Stimulated activated CD8-positive, alpha-beta memory T cell treated with anti-CD3 and anti-CD28 coated beads, Interleukin-15, amount 100 ng/mL, for 4 hours (primary cell): ENCODE results near the gene PSG2.
"Not testable (repeated sequence)": the region's sequence is repeated elsewhere in the genome, so short reads cannot be mapped to it uniquely, and the experiment has no call there.

Source experiments
- DNase-seq, 2 donors: peaks; one replicate each; pipeline ENCODE4 v3.0.0-alpha.2; 2020; ENCODE audit warnings: low read depth in 2 of 2

The PSG2 gene

DNA sequence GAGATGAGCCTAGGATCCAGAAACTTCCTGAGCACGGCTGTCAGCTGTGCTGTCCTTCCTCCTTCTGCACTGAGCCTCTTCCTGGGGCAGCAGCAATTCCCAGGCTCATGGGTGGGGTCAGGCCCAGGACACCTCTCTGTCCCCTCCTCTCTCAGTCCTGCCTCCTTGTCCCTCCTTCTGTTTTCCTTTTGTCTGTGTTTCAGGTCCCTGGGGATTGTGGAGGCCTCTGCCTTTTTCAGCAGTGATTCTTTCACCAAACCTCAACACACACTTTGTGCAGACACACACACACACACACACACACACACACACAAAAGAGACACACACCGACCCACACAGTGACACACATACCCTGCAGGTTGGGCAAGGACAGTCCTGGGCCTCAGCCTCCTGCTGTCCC lies at the start of gene PSG2:
Gene PSG2, minus strand, starts transcription at position 101 of the 400 bp plus-strand sequence. CDS start 132 bp downstream, outside the sequence.
- DNase-seq = not testable (repeated sequence)

DNA sequence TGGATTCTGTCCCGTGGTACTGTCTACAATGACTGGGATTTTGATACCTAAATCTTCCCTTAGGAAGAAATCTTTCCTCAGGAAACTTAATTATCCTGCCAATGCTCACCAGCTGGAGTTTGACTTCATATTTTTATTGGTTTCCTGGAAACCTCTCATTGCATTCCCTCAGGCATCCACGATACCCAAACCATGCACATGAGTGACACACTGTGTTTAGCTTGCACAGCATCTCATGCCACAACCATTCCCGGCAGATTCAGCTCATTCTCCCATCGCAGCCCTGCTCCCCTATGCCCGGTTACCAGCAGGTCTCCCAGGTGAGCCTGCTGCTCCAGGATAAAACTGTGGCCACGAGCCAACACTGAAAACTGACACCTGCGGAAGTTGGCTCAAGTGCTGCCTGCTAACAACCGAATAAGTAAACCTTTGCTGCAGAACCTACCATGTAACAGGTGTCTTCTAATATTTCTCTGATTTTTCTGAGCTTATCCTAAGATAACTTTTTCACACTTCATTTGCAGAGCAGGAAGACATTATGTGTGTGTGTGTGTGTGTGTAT lies 48.9 kb upstream of the PSG2 start:
- not testable (repeated sequence) for DNase-seq

DNA sequence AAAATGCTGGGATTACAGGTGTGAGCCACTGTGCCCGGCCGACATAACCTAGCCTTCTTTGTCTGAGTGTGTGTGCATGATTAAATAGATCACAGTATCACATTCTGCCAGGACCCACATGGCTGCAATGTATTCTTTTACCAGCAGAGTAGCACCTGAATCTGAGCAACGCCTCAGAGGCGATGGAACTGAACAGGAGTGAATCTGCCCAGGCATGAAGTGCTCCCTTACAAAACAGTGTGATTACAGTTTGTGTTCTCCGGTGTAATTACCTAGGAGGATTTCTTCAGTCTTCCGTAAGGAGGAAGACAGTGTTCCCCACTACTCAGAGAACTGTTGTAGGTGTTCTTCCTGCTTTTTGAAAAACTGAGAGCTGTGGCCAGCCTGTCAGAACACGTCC lies 46.7 kb upstream of the PSG2 start:
- DNase-seq = not testable (repeated sequence)

DNA sequence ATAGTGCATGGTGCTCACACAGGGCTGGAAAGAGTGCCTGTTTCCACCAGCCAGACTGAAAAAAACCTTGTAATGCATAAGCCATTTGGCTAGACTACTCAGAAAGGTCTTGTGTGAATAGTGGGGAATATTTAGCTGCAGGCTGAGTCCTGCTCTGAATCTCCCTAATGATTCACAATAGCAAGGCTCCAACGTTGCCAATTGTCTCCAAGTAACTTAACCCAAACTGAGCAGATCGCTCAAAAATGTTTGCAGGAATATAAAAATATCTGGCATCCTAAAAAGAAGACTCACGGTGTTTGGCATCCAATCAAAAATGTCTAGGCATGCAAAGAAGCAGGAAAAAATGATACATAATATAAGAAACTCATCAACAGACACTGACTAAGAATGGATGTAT lies 44.8 kb upstream of the PSG2 start:
- not testable (repeated sequence) for DNase-seq

DNA sequence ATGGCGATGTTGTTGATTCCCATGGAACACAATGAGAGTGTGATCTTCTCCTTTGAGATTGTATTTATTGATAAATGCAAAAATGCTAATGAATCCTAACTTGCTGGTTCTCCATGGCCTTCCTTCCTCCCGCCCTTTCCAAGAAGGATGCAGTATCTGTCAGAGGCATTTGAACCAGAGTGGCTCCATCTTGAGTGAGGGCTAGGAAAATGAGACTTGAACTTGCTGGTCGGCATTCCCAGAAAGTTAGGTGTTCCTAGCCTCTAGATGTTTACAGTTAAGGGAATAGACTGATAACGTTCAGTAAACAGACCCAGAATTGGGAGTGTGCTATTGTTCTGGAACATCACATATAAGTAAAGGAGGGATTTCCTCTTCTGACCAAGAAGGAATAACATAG lies 44.2 kb upstream of the PSG2 start:
- no peak for DNase-seq

DNA sequence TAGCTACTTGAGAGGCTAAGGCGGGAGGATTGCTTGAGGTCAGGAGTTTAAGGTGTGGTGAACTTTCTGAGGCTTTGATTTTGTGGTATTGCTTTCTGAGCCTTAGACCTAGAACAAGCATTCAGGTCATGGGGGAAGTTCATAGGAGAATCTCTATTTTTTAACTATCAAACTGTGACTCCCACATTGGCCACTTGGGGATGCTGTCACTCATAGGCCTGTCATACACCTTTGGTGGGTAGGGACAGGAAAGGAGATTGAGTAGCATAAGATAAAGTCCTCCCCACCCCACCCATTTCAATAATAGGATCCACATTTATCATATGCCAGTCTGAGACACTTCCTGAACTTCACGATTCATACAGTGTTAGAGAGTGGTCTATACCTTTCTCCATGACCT lies 41.9 kb upstream of the PSG2 start:
- DNase-seq = no peak

DNA sequence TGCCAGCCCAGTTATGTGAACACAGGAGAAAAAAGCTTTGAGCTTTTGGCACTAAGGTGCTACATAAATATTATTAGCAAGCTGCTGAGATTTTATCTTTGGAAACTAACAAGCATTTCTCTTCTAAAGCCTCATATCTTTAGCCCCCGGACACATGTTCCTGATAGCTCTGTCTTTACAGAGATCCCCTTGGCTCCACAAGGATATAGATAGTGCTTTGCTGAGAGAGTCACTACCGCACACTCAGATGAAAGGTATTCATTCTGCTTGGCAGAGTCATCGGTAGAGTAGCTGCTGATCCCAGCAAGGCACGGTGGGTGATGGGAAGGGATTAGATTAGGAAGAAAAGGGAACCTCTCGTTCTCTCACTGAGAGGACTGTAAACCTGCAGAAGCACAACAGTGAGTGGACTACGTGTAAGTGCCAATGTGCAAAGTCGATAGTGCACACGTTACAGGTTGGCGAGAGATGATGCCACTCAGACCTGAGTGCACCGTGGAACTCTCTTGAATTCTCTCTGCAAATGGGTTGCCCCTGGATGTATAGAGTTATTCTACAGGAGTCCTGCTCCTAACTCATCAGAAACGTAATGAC lies 38.0 kb upstream of the PSG2 start:
- not testable (repeated sequence) for DNase-seq

DNA sequence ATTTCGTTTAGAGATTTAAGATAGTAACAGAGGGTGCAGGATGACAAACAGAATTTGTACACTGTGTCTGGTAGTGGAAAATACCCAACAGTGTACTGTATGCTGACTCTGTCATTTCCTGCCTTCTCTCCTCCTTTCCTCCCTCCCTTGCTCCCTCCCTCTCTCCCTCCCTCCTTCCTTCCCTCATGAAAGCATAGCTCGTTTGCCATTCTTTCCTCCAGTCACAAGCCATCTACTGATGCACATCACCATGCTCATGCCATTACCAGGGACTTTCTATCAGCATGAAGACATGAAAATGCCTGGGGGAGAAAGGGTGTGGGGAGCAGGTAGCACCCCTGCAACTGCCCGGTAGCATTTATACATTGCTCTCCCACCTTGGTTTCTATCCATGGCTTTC lies 37.0 kb upstream of the PSG2 start:
- not testable (repeated sequence) for DNase-seq

DNA sequence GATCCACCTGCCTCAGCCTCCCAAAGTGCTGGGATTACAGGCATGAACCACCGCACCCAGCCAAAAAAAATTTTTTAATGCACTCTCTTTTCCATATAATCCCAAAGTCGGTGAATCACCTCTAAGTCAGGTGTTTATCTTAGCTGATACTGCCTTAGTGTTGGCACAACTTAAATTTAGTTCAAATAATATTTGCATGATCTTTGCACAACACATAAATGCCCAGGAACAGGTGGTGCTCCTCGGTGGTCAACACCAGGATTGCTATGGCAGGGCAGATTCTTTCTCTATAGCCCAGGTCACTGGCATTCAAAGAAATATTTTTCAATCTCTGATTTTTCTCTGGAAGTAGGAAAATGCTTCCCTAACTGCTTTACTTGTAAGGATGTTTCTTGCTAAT lies 33.9 kb upstream of the PSG2 start:
- DNase-seq = not testable (repeated sequence)

DNA sequence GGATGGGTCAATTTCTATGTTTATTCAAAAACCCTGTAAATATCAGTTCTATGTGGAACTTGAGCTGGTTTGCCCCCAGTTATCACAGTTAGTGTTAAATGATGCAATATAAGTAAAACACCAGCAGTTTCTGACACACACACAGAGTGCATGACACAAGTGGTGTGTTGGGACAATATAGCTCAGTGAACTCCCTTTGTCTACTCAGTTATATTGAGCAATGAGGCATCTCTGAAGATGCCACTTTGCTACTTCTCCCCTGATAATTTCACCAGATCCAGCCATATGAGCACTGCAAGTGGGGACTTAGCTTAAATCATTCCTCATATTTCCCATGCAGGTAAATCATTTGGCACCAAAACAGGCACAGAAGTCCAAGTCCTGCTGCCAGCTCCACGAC lies 33.0 kb upstream of the PSG2 start:
- DNase-seq = not testable (repeated sequence)

DNA sequence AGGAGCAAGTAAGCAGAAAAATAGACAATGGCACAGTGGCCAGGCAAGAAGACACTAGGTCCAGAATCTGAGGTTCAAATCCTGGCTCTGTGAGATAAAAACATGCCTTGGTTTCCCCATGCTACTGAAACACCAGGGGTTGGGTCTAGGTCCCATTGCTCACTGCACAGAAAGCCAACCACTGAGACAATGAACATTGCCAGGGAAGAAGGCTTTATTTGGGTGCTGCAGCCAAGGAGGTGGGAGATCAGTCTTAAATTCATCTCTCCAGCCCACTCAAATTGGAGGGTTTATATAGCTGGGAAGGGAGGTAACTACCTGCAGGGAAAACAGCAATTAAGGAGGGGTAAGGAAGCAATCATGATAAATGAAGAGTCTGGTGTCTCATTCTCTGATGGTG lies 32.6 kb upstream of the PSG2 start:
- DNase-seq = not testable (repeated sequence)

DNA sequence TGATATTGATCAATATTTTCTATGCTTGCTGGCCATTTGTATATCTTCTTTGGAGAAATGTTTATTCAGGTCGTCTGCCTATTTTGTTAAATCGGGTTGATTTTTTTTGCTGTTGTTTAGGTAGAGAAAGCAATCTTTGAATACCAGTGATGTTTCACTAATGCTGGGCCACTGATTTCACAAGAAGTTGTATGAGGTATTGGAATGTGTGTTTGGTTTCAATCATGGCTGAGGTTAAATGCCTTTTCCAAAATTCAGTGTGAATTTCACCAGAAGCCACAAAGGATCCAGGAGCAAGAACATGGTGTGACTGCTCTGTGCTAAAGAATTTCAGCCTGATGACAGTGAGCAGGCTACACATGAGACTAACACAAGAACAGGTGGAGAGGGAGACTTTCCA lies 32.1 kb upstream of the PSG2 start:
- DNase-seq = not testable (repeated sequence)

DNA sequence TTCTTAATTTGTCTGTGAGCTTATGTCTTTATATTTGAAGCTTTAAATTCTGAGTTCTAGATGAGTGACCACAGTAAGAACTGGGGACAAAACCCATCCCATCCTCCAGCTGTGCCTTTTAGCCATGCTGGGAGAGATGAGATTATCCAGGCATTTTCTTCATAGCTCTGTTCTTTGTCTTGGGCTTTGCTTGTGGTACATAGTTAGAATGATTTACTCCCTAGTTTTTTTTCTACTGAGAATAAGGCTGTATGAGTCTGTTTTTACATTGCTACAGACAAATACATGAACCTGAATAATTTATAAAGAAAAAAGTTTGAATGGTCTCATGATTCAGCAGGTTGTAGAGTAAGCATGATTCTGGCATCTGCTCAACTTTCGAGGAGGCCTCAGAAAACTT lies 24.9 kb upstream of the PSG2 start:
- DNase-seq = not testable (repeated sequence)

DNA sequence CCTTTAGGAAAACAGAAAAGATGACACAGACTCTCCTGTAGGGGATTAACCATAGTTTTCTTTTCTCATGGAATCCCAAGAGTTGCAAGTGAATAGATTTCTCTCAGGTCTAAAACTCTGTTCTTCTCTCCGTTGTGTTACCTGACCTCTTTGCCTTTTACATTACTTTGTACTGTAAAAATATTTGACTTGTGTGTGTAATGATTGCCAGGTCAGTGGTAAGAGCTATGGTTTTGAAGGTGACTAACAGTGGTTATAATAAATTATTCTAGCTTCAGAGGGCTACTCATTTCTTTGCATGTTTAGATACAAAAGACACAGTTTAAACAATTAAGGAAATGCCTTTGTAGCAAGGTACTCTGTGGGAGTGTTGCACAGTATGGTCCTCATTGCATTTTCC lies 23.0 kb upstream of the PSG2 start:
- no peak for DNase-seq

DNA sequence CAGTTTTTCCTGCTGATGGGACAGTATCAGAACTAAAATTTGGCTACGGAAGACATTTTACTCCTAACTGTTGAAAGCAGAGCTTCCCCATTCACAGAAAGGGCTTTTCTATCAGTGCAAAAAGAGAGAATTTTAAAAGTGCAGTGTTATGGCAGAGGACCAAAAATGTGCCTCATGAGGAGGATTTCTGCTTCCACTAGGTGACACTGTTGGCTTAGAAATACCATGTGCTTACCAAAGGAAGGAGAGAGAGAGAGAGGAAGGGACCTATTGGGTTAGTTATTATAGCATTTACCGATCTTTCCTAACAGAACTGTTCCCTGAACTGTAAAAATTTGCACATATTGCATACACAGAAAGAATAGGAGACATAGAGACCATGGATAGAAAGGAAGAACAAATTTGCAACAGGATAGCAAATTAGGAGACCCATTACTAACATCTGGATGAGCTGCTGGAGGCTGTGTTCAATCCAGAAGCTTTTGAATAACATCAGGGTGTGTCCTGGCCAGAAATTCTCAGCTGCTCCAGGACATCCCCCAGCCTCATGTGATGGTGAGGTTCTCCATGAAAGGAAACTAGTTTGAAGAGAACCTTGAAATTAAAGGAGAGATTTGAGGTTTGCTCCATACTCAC lies 21.8 kb upstream of the PSG2 start:
- DNase-seq = not testable (repeated sequence)

DNA sequence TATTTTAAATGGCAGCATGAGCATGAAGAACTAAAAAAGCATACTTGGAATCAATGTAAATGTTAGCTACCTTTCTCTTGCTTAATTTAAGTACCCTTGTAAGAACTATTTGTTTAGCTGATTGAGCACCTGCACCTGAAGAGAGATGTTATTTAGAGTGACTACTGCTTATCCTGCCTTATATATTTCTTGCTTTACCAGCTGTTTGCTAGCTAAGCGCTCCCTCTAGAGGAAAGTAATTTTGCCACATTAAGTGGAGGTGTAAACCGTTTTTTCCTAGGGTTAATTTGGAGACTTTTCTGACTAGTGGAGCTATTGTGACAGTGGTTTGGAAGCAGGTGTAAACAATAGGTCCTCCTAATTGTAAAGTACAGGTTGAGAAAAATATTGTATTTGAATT lies 19.4 kb upstream of the PSG2 start:
- DNase-seq = no peak

DNA sequence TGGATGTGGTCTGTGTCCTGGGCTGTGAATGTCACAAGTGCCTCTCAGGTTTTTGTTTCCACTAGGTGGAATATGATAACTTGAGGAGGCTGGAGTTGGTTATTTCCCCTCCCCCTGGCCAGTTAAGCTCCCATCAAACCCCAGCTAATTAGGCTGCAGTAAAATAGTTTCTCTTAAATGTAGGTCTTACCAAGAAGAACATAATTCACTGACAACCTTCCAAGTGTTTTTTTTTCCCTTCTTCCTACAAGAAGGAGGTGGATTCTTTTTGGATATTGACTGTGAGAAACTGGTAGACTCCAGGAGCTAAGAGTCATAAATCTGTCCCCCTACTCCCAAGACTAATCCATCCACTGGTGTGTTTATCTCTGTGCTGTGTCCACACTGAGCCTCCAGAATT lies 15.9 kb upstream of the PSG2 start:
- not testable (repeated sequence) for DNase-seq

DNA sequence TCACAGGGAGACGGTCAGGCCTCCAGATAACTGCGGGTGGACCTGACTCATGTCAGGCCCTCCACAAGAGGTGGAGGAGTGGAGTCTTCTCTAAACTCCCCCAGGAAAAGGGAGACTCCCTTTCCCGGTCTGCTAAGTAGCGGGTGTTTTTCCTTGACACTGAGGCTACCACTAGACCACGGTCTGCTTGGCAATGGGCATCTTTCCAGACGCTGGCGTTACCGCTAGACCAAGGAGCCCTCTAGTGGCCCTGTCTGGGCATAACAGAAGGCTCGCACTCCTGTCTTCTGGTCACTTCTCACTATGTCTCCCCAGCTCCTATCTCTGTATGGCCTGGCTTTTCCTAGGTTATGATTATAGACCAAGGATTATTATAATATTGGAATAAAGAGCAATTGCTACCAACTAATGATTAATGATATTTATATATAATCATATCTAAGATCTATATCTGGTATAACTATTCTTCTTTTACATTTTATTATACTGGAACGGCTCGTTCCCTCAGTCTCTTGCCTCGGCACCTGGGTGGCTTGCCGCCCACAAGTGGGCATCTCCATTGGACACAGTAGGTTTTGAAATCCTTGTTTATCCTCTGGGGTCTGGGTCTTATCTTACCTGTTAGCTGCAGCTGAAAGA lies 5.3 kb upstream of the PSG2 start:
- not testable (repeated sequence) for DNase-seq

DNA sequence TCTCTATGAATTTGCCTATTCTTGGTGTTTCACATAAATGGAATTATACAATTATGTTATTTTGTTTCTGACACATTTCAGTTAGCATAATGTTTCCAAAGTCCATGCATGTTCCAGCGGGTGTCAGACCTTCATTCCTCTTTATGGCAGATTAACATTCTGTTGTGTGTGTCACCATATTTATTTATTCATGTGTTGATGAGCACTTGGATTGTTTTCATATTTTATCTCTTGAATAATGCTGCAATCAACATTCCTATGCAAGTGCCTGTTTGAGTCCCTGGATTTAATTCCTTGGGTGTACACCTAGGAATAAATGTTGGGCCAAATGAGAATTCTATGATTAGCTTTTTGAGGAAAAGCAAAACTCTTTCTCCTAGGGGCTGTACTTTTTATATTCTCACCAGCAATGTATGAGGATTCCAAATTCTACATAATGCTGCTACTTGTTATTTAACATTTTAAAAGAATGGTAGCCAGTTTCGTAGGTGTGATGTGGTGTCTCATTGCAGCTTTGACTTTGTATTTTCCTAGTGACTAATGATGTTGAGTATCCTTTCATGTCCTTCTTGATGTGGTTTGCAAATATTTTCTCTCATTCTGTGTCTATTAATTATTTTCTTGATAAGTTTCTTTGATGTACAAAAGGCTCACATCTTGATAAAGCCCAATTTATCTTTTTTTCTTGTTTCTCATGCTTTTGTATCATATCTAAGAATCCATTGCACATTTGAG lies 3.5 kb upstream of the PSG2 start:
- not testable (repeated sequence) for DNase-seq

DNA sequence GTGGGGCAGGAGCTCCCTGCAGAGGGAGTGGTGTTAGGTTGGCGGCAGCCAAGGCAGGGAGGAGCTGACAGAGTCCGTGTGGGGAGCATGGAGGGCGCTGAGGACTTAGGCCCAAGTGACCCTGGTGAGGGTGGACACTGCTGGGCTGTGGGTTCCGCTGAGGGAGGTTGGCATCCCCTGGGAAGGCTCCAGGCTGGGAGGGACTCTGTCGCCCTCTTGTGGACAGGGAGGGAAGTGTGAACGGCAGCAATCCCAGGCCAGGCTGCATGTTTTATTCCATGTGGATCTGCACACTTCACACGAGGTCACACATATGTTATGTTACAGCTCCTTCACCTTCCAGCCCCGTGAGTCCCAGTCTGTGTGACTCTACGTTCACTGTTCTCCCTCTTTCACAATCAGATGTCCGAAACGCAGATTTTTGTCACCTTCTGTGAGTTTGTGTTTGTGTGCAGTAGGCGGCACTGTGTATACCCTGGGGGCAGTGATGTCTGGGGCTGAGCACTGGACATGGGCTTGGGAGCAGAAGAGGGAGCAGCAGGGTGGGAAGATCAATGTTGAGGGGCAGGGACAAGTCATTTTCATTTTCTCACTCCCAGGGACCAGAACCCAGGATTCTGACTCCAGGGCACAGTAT lies 1.8 kb upstream of the PSG2 start:
- DNase-seq = not testable (repeated sequence)

DNA sequence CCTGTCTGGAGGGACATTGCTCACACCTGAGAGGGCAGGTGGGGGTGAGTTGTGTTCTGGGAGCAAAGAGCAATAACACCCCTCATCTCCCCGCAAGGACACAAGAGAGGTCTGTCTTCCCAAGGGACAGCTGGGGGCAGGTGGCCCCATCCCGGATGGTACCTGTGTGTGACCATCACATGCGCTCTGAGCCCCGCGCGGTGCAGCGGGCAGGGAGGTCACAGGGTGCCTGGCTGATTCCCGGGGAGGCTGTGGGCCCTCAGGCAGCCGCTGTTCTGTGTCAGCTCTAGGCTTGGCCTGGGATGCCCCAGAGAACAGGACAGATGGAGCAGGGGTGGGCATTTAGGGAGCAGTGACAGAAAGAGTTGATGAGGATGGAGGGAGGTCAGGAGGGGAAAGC lies 1.2 kb upstream of the PSG2 start:
- DNase-seq = not testable (repeated sequence)

DNA sequence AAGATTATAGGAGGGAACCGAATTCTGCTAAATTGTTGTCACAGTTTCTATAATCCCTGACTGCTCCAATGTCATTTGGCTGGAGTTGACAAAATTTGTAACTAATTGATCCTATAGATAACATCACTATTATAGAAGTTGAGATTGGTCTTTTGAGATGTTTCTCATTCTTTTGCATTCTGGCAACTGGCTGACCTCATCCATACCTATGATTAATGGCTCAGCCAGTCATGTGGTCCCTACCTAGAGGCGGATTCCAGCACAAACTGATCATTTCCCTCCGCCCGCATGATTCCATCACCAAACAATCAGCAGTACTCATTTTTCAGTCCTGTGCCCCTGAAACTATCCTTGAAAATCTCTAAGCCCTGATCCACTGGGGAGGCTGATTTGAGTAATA lies 4.2 kb downstream of the PSG2 start:
- no peak for DNase-seq
